ENCODE measurements around the gene LGALS9C.
"Not testable (repeated sequence)": the region's sequence is repeated elsewhere in the genome, so short reads cannot be mapped to it uniquely, and the experiment has no call there.

LGALS9C gene

GRCh38 chr17:18476508-18477308, at the start of gene LGALS9C:
LGALS9C (plus strand) TSS chr17:18476789; CDS start chr17:18476855, 66 bp downstream.
- DNase-seq: not testable (repeated sequence)

- DNase-seq: not testable (repeated sequence)
These were observed 44.4 kb upstream of the LGALS9C start for GRCh38 chr17:18432206-18432605.

- DNase-seq: not testable (repeated sequence)
These were observed 37.1 kb upstream of the LGALS9C start for GRCh38 chr17:18439465-18439870.

- peak; percentile 17 for DNase-seq
These were observed 34.5 kb upstream of the LGALS9C start for GRCh38 chr17:18442093-18442492.

GRCh38 chr17:18442532-18442931, 34.1 kb upstream of the LGALS9C start:
- not testable (repeated sequence) for DNase-seq

- not testable (repeated sequence) for DNase-seq
These were observed 28.9 kb upstream of the LGALS9C start for GRCh38 chr17:18447476-18448205.

GRCh38 chr17:18448311-18448710, 28.3 kb upstream of the LGALS9C start:
- DNase-seq: not testable (repeated sequence)

- DNase-seq: not testable (repeated sequence)
These were observed 26.8 kb upstream of the LGALS9C start for GRCh38 chr17:18449833-18450232.

GRCh38 chr17:18450998-18451397, 25.6 kb upstream of the LGALS9C start:
- DNase-seq: not testable (repeated sequence)

GRCh38 chr17:18451969-18452368, 24.6 kb upstream of the LGALS9C start:
- not testable (repeated sequence) for DNase-seq

- DNase-seq: not testable (repeated sequence)
These were observed 17.6 kb upstream of the LGALS9C start for GRCh38 chr17:18459035-18459434.

GRCh38 chr17:18463831-18464502, 12.6 kb upstream of the LGALS9C start:
- DNase-seq: not testable (repeated sequence)

GRCh38 chr17:18466250-18466983, 10.2 kb upstream of the LGALS9C start:
- not testable (repeated sequence) for DNase-seq

GRCh38 chr17:18467001-18467400, 9.6 kb upstream of the LGALS9C start:
- DNase-seq: not testable (repeated sequence)

GRCh38 chr17:18468472-18469171, 8.0 kb upstream of the LGALS9C start:
- not testable (repeated sequence) for DNase-seq

- DNase-seq: not testable (repeated sequence)
These were observed 6.8 kb upstream of the LGALS9C start for GRCh38 chr17:18469837-18470236.

- not testable (repeated sequence) for DNase-seq
These were observed 6.2 kb upstream of the LGALS9C start for GRCh38 chr17:18470345-18470930.

GRCh38 chr17:18473967-18474366, 2.6 kb upstream of the LGALS9C start:
- not testable (repeated sequence) for DNase-seq

- DNase-seq: not testable (repeated sequence)
These were observed 1.8 kb upstream of the LGALS9C start for GRCh38 chr17:18474754-18475153.

- DNase-seq: not testable (repeated sequence)
These were observed 778 bp downstream of the LGALS9C start for GRCh38 chr17:18477367-18477766.

- not testable (repeated sequence) for DNase-seq
These were observed 1.8 kb downstream of the LGALS9C start for GRCh38 chr17:18478362-18478761.
